HG03095 (cell line): ENCODE measurements around the gene HYAL3.
"Not testable (repeated sequence)": the region's sequence is repeated elsewhere in the genome, so short reads cannot be mapped to it uniquely, and the experiment has no call there.

Source experiments
- ATAC-seq: cut with Tn5 transposase; IDR thresholded peaks from one replicate; pipeline ENCODE4 v1.9.1; 2021; ENCODE audit warnings: moderate library complexity; ENCODE audit not compliant: unreplicated experiment

Gene HYAL3

GRCh38 chr3:50316657-50317242, 17.5 kb upstream of the HYAL3 start:
- ATAC-seq: no peak

DNA sequence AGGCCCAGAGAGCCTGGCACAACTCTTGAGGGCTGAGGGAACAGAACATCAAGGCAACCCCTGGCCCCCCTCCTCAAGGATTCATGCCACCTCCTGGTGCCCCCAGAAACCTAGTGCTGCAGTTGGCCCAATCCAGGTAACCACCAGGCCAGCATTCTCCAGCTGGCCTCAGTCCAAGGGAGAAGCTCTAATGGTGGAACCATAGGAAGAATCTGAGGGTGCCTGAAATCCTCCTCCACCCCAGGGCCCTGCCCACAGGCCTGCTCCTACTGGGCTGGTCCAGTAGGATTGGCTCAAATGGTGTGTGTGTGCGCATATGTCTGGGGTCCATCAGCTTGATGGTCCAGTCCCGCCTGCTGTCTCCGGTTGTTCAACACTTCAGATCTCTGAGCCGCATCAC, 15.6 kb upstream of the HYAL3 start:
- no peak for ATAC-seq

- ATAC-seq: no peak
Observed at GRCh38 chr3:50314342-50314741, 15.1 kb upstream of the HYAL3 start.

DNA sequence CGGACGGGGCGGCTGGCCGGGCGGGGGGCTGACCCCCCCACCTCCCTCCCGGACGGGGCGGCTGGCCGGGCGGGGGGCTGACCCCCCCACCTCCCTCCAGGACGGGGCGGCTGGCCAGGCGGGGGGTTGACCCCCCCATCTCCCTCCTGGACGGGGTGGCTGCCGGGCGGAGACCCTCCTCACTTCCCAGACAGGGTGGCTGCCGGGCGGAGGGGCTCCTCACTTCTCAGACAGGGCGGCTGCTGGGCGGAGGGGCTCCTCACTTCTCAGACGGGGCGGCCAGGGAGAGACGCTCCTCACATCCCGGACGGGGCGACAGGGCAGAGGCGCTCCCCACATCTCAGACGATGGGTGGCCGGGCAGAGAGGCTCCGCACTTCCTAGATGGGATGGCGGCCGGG, 12.8 kb upstream of the HYAL3 start:
- ATAC-seq: not testable (repeated sequence)

GRCh38 chr3:50304601-50305000, 5.4 kb upstream of the HYAL3 start:
- no peak for ATAC-seq

DNA sequence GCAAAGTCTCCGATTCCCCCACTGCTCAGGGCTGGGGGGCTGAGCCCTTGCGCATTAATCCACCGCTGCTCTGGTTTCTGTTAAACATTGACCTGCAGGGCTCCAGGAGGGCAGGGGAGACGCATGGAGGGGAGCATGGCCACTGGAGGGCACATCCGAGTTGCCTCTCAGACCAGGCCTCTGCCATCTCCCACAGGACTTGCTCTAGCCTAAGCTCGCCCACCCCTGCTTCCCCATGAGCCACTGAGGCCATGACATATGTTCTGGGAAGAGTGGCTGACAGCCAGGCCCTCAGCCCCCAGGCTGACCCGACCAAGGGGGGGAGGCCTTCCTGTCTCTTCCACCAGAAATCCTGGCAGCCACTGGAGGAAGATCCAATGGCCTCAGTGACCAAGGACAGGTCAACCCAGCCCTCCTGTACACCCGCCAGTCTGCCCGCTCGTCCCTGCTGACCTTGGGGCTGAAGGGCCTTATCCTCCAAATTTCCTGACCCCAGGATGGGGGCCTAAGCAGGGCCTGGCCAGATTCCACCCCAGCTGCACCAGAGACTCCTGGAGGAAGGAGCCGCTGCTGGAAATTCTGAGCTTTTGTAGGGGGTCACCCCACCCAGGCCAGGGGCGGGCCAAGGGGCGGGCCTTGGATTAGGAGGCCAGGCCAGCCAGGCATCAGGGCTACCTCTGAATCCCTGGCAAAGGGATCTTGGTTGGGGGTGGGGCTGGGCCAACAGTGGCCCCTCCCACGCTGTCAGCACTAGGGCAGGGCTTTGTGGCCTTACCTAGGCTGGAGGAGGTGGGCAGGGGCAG, 4.0 kb upstream of the HYAL3 start, which contains the start of gene HYAL1:
TSS of gene HYAL1 (minus strand) at position 562 of the 803 bp plus-strand sequence. CDS start 618 bp downstream, outside the sequence.
- no peak for ATAC-seq

DNA sequence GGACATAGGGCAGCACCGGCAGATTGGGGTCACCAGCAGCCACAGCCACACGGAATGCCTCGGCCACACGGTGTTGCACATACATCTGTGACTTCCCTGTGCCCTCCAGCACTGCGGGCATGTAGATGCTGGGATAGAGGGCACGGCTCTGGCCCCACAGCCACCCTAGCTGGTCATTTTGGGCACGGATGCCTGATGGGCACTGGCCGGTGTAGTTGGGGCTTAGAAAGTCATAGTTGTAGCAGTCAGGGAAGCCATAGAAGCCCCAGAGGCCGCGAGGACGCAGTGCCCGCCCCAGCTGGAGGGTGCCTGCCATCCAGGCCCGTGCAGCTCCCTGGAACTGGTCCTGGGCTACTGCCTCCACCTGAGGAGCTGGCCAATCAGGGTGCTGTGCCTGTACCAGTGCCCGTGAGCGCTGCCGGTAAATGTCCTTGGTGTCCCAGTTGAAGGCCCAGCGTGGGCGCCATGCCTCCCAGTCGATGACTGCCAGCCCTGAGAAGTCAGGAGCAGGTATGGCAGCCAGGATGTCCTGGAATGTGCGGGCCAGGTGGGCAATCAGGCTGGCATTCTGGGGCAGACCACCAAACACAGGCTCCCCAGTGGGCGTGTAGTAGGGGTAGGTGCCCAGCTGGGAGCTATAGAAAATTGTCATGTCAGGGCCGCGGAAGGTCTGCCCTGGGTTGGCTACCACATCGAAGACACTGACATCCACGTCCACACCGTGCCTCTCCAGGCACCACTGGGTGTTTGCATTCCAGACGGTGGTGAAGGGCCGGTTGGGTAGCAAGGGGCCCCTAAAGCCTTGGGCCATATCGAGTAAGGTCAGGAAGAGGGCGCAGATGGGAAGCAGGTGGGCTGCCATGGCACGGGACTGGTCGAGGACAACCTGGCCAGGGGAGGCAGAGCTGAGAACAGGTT, 3.1 kb upstream of the HYAL3 start:
- ATAC-seq: no peak

- ATAC-seq: no peak
Observed at GRCh38 chr3:50300681-50301254, 1.6 kb upstream of the HYAL3 start.

DNA sequence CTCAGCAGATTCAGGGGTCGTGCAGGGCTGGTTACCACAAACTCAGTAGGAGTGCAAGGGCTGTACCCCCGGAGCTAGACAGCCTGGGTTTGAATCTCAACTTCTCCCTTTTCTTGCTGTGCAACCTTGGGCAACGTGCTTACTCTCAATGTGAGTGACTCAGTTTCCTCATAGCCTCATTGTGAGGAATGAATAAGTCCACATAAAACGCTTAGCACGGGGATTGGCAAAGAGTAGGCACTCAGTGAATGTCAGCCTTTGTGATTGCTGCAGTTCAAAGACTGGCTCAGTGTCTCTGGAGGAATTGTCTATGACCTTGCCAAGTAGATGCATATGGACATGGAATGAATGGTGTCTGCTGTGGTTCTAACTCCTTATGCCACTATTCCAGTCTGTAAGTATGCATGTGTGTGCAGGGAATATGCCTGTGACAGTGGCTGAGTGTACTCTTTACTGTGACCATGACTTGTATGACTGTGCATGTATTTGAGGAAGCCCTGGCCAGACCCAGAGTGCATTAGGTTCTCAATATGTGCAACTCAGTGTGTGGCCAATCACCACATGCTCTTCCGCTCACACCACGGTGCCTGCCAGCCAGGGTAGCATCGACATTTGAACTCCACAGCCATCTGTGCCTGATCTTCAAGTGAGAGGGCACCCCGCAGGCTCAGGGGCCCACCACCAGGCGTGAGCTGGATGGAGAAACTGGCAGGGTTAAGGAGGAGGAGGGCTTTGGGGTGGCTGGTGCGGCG, 900 bp upstream of the HYAL3 start:
- ATAC-seq: no peak

DNA sequence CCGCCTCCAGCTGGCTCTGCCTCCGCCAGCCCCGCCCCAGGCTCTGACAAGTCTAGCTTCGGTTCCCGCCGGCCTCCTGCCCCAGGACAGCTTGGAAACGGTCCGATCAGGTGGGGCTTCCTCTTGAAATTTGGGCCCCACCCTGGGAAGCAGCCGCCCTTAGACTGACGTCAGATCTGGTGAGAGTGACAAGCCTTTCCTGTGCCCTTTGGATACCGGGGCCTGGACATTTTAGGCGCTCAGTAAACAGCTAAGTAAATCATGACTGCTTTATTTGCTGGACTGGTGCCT, 378 bp upstream of the HYAL3 start:
- ATAC-seq: no peak

DNA sequence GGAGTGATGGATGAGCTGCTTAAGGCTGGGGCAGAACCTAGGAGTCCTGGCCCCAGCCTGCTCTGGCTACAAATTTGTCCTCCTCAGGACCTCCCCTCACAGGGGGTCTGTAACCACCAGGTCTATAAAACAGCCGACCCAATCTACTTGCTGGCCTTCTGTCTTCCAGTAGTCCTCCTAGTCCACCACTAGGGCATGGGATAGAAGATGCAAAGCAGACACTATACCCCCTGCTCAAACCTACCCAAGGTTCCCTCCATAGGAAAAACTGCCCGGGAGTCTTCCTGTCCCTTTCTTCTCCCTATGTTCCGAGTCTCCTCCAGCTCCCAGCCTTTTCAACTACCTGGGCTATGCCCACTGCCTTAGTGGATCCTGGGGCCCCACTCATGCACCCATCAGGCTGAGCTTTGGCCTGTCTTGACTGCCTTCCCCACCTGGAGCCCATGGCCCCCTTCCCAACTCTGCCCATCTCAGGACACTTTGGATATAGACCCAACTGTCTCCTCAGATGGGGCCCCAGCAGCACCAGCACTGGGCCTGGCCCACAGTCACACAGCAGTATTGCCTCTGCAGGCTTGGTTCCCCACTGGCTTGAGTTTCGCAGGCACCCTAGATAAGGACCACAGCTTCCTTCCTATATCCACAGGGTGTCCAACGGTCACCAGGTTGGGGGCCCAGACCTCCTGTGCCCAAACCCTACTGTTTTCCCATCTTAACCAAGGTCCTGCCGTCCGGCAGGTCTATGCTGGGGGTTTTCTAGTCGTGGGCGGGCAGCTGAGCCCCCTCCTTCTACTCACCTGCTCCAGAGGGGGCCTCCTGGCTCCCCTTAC, 1.1 kb downstream of the HYAL3 start:
- ATAC-seq: no peak

DNA sequence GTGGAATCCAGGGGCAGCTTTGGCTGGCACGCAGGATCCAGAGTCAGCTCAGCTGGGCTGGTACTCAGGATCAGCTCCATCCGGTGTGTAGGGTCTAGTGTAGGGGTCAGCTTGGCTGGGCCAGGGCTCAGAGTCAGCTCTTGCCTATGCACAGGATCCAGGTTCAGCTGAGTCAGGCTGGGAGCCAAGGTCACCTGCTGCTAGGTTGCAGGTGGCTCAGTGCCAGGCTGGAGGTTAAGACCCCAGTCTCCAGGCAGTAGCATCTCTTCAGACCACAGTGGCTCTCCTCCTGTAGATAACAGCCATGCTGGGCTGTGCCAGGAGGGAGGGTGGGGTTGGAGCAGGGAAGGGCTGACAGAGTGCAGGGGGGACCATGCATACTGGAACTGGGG, 1.8 kb downstream of the HYAL3 start:
- ATAC-seq: no peak

DNA sequence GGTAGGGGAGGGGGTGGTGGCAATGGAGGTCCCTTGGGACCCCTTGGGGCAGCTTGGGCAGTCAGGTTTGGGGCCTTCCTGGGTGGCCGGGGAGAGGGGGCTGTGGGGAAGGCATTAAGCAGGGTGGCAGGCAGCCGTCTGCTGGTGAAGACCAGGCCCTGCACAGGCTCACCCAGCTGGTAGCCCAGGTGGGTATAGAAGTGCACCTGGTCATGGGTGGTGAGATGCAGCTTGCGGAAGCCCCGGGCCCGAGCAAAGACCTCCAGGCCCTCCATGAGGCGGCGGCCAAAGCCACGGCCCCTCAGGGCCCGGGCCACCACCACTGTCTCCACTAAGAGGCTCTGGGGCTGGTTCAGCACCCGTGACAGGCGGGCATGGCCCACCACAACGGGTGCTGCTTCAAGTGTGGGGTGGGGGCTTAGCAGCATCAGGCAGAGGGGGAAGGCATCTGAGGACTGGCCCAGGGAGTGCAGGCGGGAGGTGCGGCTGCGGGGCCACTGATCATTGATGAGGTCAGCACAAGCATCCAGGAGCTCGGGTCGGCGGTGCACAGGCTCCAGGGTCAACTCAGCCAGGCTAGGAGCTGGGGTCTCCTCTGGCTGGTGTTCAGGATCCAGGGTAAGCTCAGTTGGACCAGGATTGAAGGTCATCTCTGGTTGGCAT, 2.4 kb downstream of the HYAL3 start:
- ATAC-seq: no peak

GRCh38 chr3:50295553-50296431, 3.4 kb downstream of the HYAL3 start:
- no peak for ATAC-seq

GRCh38 chr3:50294492-50295403, 4.5 kb downstream of the HYAL3 start:
- no peak for ATAC-seq

- no peak for ATAC-seq
Observed at GRCh38 chr3:50294089-50294488, 5.1 kb downstream of the HYAL3 start.

GRCh38 chr3:50293079-50293801, 6.0 kb downstream of the HYAL3 start:
- ATAC-seq: no peak
